NCI-H524 (cell line): ENCODE measurements around the gene PRKAG1.

ENCODE experiments used
- DNase-seq, 2 experiments: peaks; one replicate each; lab custom pipeline; 2025; lab: John Stamatoyannopoulos, UW

Gene PRKAG1

DNA sequence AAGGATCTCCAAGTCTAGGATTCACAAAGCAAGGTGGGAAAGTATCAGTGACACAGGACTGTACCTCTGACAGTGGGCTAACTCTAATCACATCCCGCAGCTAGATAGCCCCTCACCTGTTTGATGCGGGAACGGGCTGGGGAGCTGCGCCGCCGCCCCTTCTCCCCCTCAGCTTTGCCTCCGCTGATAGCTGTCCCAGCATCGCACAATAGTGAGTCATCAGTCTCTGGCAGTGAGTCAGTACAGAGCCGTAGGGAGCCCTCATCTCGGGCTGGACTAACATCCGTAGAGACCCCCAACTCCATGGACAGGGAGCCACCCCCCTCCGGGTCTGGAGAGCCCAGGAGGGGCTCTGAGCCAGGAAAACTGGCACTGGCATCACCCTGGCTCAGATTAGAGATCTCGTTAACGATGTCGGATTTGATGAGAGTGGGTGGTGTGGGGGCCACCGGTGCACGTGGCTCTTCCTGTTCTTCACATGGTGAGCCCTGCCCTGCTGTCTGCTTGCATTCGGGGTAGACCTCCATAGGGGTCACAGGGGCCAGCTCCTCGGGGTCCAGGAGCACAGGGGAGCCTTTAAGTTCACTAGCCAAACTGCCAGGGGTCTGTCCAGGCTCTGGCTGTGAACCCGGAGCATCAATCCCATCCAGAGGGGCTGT is 31.1 kb upstream of the PRKAG1 start:
- no peak for DNase-seq

- DNase-seq, result no peak
These were observed 30.4 kb upstream of the PRKAG1 start for GRCh38 chr12:49048953-49049352.

- DNase-seq, result no peak
These were observed 27.7 kb upstream of the PRKAG1 start for GRCh38 chr12:49046129-49046895.

GRCh38 chr12:49044660-49045059 is 26.1 kb upstream of the PRKAG1 start:
- no peak for DNase-seq

DNA sequence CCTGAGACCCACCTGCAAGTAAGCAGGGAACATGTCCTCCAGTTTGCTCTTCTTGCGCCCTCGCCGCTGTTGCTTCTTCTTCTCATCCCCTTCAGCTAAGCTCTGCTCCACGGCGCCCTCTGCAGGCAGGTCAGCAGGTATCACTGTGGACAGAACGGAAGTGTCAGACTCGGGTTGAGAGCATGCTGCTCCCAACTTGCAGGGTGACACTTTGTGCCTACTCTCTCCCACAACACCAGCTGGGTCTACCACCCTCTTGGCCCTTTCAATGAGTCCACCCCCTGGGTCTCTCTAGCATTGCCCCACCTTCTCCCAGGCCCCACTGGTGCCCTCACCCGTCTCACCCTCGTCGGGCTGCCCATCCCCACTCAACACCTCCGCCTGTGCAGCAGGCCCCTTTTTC is 25.3 kb upstream of the PRKAG1 start:
- DNase-seq, result peak; percentile 1 to 17

- no peak for DNase-seq
These were observed 24.7 kb upstream of the PRKAG1 start for GRCh38 chr12:49043241-49043640.

DNA sequence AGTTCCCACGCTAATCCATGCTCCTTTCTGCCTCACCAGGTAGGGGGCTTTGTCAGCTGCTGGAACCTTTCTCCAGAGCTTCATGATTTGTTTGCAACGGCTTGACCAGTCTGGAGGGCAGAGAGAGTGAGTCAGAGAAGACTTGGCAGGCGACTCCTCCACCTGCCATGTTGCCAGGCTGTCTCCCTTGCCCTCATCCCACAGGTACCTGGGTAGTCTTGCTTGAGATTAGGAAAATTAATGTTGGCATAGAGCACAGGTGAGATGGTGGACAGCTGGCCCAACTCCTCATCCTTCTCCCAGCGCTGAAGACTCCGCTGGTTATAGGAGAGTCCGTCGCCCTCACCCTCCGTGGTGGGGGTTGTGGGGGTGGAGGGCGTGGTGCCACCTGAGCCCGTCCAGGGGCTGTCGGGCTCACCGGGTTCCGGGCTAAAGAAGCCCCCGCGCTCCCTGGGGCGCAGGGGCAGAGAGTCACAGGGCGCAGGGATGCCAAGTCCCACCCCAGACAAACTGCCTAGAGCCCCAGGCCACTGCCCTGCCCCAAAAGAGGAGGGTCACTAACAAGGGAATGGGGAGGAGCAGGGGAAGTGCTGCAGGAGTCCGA is 23.4 kb upstream of the PRKAG1 start:
- no peak for DNase-seq

DNA sequence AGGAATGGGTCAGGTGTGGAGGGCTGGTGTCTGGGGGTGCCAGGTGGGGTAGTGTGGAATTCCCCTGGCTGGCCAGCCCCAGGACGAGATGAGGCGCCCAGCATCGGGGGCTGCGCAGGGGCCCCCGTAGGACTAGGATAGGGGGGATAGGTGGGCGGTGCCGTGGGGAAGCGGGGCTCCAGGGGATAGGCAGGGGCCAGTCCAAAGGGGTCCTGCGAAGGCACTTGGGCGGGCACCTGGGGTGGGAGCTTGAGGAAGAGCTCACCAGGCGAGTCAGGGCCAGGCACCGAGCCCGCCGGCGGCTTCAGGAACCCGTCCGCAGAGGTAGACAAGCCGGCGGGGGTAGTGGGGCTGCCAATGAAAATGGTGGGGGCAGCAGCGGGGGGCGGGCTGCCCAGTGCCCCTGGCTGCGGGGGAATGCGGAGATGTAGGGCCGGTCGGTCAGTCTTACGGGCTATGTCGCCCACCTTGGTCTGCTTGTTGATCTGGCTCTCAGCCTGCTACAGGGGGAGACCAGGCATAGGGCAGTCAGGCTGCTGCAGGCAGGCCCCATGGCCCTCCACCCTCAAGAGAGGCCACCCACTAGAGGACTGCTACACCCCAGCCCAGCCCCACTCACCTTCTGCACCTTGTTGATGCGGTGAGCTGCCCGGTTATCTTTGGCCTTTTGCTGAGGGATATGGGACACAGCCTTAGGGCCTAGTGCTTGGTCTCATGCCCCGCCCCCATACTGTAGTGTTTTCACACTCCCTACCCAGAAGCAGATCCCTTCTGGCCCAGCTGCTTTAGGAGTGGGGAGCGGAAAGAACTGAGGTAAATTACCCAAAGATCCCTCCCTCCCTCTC is 22.7 kb upstream of the PRKAG1 start:
- no peak for DNase-seq

DNA sequence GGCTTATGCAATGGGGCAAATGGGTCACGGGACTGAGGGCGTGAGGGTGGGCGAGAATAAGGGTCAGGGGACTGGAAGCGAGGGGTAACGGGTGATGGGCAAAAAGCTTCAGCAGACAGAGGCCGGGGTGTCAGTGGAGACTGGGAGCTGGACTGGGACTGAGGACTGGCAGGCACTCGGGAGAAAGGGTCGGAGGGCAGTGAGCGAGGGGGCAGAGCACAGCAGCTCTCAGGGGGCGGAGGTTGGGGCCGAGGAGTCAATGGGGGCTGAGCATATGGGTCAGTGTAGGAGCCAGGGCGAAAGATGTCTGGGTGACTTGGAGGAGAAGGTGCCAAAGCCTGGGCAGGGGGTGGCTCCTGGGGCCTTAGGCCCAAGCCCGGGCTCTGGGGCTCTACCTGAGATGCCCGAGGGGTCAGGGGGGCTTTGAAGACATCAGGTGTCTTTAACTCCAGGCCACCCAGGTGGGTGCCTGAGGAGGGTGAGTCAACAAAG is 21.8 kb upstream of the PRKAG1 start:
- DNase-seq, result no peak

DNA sequence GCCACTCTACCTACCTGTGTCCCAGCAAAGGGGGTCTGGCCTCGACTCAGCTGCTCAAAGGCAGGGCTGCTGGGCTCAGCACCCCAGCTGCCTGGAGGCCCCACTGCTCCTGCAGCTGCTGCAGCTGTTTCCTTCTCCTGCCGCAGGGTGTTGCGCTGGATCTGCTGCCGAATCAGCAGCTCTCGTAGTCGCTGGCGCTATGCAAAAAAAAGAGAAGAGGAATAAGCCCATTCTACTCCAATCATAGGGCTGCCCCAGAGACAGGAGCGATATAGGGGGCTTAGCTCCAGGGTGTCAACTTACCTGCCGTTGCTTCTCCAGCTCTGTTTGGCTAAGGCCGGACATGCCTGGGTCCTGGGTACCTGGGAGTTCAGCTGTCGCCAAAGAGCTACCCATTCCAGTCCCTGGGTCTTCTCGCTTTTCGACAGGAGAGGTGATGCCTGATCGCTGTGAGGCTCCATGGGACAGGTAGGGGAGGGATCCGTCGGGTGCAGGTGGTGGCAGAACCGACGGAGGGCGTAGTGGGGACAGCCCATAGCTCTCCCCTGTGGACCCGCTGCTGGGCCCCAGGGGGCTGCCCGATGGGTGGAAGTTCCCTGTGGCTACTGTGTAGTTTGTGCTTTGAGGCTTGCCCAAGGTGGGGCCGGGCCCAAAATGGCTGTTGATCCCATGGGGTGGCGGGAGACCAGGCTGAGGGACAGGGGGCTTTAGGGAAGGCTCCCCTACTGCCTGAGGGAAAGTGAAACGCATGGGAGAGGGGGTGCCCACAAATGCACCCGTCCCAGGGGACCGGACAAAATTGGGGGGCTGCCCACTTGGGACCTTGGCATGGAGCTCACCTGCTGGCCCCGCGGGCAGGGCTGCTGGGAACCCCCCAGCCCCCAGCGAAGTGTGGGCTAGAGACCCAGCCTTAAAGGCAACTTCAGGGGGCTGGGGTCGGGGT is 21.1 kb upstream of the PRKAG1 start:
- DNase-seq, result no peak

- DNase-seq, result no peak
These were observed 19.8 kb upstream of the PRKAG1 start for GRCh38 chr12:49038291-49038955.

- DNase-seq, result no peak
These were observed 19.3 kb upstream of the PRKAG1 start for GRCh38 chr12:49037947-49038237.

DNA sequence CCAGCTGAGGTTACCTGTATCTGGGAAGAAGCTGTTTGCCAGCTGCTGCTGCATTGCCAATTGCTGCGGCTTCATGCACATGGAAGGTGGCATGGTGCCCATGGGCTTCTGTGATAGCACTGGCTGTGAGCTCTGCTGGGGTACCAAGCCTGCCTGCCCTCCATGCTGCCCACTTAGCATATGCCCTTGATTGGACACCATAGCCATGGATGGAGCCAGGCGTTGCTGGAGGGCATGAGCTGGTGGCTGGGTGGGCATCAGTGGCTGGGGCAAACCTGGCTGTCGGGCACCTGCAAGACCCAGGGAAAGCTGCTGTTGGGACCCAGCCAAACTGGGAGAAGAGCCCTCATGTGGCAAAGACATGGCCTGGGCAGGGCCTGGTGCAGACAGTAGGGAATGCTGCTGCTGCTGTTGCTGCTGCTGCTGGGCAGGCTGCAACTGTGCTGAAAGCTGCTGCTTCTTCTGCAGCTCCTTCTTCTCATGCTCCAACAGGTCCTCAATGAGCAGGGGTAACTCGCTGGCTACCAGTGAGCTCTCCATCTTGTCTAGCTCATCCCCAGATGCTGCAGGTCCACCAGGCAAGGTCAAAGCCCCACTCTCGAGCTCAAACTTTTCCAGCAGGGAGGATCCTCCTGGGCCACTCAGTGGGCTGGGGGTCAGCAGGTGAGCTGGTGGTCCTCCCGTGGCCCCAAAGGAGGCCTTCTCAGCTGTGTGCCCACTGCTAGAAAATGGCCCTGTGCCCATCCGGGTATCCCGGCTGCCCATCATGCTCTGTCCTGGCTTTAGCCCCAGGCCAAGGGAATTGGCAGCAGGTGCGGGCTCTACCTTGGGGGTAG is 18.8 kb upstream of the PRKAG1 start:
- no peak for DNase-seq

DNA sequence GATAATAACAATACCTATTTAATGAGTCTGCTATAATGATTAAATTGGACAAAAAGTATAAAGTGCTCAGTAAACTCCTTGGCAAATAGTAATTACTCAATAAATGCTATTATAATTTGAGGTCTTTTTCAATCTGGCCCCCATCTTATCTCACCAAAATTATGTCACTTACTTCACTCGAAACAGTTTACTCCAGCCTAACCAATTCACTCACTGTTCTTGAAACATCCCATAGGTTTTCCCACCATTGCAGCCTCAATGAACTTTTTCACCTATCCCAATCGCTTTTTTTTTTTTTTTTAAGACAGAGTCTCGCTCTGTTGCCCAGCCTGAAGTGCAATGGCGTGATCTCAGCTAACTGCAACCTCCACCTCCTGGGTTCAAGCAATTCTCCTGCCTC is 17.5 kb upstream of the PRKAG1 start:
- DNase-seq, result no peak

GRCh38 chr12:49034286-49034622 is 15.7 kb upstream of the PRKAG1 start:
- no peak for DNase-seq

- DNase-seq, result no peak
These were observed 15.2 kb upstream of the PRKAG1 start for GRCh38 chr12:49033611-49034285.

GRCh38 chr12:49032679-49033447 is 14.3 kb upstream of the PRKAG1 start:
- no peak for DNase-seq

DNA sequence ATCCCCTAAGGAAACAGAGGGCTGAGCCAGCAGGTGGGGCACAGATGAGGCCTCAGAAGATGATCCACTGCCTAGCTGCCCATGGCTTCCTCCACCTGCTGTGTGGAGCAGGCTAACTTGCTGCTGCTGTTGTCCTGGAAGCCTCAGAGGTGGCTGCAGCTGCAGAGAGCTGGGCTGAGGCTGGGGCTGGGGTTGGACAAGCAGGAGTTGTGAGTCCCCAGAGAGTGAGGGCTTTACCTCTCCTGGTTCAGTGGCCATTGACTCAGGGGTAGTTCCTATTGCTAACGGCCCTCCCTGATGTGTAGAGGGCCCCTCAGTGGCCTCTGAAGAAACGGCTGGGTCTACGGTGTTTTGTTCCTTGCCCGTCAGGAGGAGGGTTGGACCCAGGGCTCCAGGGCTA is 13.7 kb upstream of the PRKAG1 start:
- no peak for DNase-seq
